RPMI8226 (cell line): ENCODE results near the gene NAT9.

Experiments used
- DNase-seq: peaks from one replicate; pipeline ENCODE4 v3.0.0-alpha.2; 2015

NAT9 gene, protein sequence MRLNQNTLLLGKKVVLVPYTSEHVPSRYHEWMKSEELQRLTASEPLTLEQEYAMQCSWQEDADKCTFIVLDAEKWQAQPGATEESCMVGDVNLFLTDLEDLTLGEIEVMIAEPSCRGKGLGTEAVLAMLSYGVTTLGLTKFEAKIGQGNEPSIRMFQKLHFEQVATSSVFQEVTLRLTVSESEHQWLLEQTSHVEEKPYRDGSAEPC

DNA sequence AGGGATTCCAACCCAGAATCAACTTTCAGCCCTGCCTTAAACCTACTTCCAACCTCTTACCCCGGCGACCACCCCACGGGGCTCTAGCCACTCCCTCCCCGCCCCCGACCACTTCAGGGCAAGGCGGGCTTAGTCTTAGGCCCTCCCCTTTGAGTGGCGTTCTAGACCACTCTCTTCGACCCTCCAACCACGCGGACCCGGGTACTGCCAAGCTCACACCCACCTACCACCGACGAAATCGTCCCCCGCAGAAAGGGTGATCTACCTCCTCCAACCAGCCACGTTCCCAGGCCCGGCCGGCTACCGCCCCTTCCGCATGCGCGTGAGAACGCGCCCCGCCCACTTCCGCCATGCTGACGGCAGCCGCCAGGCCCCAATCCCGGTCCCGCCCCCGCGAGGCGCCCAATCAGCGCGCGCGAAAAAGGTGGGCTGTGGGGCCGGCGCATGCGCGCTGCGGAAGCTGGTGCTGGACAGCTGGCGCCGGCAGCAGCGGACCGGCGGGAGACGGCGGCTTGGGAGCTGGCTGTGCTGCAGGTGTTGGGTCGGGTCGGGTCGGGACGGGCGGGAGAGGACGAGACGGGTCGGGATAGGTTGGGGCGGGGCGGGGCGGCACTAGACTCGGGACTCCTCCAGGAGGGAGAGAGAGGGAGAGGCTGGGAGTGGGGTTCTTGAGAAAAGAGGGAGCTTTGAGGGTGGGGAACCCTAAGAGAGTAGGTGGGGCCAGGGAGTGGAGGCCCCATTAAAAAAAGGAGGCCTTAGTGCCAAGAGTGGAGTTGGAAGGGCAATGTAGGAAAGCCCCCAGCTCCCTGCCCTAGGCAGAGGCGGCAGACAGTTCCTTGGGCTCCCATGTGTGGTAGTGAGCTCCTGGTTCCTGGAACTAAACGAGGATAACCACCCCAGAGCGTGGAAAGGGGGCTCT lies at the start of gene NAT9:
NAT9 (minus strand) TSS at position 302 of the 919 bp plus-strand sequence. CDS start 647 bp downstream, outside the sequence.
- peak; percentile 99 for DNase-seq

DNA sequence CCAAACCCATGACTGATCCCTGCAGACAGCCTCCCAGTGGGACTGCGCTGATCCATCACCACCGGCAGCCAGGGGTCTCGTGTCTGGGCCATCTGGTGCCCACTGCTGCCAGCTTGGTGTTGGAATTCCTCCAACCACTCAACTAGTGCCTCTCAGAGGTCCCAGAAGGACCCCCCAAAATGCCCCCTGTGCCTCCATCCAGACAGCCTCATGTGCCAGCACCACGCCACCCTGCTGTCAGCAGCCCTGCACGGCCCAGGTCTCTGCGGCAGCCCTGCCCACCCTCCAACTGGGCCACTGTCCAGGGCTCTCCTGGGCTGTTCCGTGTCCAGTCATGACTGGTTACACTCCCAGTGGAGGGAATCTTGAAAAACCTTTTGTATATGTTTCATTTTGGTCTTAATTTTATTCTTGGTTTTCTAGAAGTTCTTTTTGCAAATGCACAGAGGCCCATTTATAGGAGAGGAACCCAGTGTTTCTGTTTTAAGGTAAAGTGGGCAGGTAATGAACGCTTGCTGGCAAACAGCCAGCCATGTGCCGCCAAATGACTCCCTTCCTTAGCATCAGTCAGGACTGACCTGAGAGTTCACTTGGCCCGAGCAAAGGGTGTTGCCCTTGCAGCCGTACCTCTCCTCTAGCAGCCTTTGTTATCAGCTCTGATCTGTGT lies 48.9 kb upstream of the NAT9 start:
- no peak for DNase-seq

DNA sequence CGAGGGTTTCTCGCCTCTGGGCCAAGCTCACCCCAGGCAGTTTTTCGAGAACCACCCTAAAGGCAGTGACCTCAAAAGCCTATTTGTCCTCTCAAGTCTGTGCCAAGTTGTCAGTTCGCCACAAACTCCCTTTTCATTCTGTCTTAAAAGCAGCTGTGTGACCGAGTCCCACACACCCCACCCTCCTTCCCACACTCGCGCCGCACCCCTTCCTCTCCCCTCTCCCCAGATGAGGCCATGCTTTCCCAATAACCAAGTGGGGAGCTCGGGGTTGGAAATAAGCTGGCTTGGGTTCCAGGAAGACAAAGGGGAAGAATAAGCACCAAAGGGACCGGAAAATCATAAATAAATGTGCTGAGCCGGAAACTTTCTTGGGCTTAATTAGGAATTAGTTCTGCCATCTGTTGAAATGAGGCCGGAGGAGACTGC lies 46.8 kb upstream of the NAT9 start:
- DNase-seq = no peak

DNA sequence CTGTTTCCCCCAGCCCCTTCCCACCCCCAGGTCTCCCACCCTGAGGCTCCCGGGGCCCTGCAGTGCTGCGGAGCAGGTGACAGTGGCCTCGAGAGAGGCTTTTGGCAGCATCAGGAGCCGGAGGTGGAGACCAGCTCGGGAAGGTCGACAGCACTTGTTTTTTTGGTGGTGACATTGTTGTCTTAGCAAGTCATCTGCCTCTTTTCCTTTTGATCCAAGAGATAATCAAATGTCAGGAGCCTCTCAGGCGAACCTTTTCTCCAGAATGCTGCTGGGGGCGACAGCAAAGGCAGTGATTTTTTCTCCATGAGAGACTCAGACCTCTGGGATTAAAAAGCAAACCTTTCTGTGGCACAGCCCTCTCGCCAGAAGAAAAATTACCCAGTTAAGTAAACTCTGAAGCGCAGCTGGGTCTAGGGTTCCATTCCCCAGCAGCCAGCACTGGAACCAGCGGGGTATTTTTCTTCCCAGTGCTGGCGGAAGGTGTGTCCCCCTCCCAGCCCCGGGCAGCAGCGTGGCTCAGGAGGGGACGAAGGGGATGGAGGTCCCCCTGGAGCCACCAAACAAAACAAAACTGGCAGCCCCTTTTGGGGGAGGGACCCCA lies 46.3 kb upstream of the NAT9 start:
- DNase-seq = no peak

DNA sequence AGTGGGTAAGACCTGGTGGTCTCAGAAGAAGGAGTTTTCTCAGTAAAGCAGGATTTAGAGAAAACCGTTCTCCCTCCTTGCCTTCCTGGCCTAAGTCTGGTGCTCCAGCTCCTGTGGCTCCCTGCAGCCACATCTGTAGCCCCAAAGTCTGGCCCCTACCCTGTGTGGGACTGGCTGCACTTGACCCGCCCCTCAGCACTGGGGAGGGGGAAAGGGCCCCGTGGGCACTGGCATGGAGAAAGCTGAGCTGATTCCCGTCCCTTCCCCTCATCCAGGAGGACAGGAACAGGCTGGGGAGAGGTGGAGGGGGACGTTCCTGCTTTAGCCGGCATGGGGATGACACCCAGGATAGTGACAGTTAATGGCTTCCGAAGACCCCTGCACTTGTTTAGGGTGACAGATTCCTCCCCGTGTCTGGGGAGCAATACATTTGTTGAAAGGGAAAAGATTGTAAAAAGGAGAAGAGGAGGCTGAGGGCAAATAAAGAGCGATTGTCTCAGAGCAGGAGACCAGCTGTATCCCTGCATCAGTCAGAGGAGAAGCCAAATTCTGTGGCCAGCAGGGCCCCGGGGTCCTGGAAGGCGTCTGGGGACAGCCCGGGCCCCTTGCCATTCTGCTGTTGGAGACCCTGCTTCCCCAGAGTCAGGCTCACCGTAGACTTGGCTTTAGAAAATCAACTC lies 45.6 kb upstream of the NAT9 start:
- DNase-seq = no peak

DNA sequence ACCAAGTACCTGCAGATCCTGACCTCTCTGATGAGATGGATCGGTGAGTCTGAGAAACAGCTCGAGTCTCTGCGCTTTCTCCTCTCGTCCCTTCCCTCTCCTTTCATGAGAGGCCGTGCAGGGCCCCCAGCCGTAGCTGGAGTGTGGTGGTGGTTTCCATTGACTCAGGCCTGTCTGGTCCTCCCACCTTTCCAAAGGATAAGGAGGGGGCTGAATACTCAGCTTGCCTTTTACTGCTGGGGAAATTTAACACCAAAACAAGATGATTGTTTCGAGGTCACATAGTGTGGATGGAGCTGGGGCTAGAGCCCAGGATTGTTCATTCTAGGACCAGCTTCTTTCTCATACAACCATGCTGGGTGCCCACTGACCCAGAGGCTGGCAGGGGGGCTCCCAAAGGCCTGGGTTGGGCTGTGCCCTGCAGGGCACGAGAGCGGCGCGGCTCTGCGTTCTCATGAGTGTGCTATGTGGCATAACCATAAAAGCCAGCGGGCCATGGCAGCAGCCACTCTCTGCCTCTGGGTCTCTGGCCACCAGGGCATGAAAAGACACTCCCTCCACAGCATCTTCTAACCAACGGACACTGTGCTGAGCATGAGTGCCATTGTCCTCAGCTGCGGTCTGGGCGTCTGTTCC lies 43.8 kb upstream of the NAT9 start:
- no peak for DNase-seq

DNA sequence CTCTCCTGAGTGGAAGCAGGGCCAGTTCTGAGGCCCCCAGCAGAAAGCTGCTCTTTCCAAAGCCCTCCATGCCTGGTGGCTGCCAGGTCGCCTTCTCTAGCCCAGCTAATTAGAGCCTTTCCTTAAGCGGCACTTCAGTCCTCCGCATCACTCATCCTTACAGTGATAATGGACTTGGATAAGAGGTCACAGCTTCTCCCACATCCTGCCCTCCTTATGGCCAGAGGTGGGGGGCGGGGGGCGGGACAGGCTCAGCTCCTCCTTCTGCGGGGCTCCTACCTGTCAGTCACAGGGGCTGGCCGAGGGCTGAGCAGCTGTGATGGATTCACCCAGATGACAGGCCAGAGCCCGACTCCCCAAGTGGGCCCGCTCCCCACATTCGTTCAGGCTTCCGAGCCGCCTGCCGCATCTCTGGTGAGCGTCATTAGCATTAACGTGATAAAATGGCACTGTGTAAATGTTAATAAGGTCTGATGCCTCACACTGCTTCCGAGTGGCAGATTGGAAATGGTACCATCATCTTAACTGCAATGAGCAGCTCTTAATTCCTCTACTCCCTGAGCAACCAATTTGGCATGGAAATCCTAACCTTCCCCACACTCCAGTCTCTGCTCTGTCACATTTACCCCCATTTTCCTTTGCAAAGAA lies 42.3 kb upstream of the NAT9 start:
- DNase-seq = no peak

DNA sequence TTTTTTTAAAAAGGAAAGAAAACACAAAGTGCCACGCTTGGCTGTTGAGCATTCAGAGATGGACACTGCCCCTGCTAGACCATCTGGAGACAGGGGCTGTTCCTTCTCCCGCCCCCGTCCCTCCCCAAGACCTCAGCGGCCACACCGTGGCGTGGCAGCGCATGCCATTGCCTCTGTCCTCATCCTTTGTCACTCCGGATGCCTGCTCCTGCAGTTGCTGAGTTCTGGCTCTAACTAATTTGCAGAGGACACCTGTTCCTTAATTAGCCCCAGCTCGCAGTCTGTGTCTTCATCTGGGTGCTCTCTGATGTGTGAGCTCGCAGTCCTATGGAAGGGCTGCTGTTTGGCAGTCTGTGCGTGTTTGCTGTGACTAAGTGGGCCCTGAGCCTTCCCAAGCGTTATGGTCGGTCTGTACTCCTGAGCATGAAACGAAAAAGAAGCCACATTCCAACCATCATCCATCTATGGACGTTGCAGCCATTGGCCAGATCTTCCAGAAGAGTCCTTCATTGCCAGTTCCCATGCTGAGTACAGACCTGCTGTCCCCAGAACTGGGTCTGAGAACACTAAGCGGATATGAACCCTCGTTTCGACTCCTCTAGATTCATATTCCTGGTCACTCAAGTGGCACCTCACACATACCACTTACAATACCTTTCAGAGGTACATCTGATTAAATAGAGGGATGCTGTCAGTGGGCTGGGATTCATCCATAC lies 40.9 kb upstream of the NAT9 start:
- no peak for DNase-seq

DNA sequence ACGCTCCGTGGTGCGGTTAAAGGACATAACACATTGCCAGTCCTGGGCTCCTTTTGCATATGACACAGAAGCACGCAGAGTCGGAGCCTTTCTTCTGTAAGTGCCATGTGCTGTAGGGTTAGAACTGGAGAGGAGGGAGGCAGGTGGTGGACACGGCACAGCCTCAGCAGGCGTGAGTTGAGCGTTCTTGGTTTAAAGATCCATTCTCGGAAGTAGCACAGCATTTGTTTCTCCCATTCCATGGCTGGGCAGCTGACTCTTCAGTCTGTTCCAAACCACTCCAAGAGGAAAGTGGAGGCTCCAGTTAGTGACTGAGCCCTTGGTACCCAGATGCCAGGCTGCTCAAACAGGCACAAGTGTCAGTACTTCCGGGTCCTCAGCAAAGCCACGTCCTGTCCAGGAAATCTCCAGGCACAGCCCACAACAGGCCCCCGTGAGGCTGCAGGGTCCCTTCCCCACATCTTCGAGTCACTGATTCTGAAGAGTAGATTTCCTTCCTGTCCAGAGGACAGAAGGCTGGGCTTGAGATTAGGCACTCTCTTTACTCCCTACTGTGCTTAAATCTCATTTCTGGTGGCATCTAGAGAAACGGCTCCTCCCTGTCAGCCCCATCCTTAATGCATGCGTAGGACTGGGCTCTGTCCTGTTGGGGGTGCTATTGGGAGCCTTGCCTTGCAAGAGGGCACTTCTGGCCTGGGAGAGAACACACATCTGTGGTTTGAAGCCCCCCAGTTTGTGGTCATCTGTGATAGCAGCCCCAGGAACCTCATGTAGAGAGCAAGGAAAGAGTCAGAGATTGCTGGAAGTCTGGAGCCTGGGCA lies 39.6 kb upstream of the NAT9 start:
- DNase-seq = no peak

DNA sequence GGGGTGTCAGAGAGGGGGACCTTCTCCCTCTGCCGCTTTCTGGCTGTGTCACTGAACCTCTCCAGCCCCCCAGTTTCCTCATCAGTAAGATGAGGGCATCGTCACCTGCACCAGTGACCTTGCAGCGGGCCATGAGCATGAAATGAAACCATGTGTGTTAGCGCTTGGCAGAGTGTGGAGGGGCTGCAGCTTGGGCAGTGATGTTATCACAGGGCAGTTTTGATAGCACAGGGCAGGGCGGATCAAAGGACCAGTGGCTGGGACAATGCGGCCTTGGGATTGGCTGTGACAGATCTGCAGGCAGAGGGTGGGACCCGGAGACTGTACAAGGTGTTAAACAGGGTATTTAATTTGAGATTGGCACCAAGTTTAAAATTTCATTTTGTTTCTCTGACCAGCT lies 38.9 kb upstream of the NAT9 start:
- DNase-seq = no peak

DNA sequence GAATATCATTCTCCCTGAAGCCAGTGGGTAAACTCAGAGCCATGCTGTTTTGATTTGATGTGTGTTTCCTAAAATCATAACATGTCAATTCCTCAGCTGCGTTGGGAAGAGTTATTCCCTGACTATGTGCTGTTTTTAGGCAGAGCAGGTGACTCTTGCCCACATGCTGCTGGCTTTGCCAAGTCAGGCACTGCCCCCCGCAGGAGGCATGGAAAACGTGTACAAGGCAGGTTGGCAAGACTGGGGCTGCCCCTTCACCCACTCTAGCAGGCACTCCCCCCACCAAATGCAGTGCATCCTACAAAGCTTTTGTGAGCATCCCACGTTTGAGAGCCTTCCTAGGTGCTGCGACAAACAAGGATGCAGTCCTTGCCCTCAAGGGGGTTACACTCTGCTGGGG lies 38.3 kb upstream of the NAT9 start:
- DNase-seq = no peak

DNA sequence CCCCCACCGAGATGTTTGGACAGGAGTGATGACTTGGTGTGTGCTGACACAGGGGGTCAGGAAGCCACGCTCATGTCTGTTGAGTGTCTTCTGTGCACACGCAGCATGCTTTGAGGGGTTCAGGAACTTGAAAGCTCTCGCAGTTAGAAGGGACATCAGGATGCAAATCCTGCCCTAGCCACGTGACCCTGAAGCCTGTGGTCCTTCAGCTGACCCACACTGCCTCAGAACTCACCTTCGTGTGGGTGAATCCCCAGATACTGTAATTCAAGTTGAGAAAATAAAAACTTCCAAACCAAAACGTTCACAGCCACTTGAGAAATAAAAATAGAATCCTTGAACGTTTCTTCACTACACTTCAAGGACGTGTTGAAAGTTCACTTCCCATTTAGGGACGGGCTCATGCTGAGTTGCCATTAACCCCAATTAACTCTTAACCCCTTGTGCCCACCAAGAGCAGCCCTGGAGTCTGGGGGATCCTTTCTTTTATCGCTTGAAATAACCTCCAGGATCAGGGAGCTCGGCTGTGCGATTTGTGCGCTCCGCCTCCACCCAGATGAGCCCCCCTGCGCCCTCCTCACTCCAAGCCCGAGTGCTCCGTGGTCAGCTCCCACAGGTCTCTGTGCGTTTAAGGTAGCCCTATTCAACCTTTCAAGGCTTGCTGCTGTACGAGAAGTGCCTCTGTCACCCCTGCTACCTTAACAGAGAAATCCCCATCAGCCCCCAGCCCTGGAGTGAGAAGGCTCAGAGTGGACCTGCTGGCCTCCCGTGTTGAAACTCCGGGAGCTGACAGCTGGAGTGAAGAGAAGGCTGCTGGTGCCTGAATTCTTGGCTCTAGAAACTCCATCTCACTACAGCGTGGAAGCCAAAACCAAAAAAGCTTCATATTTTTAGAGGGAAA lies 36.2 kb upstream of the NAT9 start:
- DNase-seq = no peak

DNA sequence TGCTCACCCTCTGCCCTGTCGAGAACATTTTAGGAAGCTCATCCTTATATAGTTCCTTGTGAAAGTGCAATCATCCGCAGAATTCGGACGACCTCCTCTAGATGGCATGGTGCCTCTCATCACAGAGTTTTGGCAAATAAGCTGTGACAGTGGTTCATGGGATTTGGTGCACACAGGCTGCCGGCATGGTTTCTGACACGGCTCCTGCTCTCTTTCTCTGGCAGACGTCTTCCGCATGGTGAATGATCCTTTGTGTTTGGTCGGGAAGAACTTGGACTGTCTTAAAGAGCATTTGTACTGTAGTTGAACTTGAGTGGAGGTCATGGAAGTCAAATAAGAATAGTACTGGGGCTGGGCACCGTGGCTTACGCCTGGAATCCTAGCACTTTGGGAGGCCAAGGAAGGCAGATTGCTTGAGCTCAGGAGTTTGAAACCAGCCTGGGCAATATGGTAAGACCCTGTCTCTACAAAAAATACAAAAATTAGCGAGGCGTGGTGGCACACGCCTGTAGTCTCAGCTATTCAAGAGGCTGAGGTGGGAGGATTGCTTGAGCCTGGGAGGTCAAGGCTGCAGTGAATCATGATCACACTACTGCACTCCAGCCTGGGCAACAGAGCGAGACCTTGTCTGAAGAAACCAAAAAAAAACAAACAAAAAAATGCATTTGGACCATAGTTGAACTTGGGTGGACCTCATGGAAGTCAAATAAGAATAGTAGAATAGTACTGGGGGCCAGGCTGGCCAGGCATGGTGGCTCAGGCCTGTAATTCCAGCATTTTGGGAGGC lies 34.7 kb upstream of the NAT9 start:
- no peak for DNase-seq

DNA sequence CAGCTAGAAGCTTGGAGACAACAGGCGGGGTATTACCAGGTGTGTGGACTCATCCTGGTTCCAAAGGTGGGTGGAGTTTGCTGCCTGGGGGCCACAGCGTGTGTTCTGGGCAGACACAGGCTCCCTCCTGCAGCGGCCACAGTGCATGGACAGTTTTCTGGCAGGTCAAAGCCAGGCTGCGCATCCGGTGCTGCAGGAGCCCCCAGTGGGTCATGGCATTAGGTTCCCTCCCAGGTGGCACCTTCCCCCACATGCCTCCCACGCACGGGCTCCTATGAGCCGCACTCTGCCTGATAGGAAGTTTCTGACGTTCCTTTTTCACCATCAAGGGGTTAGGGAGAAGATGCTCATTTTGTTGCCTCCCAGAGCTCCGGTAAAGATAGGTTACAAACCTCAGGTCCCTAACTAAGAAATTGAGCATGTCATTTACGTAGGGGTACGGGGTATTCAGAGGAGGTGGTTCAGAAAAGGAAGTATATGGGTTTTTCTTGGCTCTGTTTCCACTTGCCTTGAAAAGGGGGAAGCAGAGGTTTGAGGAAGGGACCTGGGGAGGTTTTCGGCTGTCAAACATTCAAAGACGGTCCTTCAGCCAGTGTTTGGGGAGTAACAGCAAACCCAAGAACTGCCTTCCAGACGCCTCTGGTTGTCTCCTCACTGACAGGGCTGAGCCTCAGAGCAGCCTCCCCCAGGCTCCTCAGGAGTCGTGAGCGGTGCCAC lies 32.7 kb upstream of the NAT9 start:
- no peak for DNase-seq

DNA sequence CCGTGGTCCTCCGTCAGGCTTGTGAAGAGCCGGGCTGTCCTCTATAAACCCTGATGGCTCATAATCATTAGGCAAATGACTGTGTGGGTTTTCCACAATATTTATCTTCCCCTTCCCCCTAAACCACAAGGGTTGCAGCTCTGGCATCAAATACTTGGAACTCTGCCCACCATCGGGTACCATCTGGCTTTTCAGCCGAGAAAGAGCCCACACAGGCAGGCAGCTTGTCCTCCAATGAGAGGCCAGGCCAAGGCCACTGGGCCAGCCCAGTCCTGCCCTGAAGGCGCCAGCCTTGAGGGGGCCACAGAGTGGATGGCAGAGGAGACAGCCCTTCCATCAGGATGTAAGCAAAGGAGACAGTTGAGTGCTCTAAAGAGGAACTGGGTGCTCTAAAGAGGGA lies 31.8 kb upstream of the NAT9 start:
- DNase-seq = peak; percentile 30

DNA sequence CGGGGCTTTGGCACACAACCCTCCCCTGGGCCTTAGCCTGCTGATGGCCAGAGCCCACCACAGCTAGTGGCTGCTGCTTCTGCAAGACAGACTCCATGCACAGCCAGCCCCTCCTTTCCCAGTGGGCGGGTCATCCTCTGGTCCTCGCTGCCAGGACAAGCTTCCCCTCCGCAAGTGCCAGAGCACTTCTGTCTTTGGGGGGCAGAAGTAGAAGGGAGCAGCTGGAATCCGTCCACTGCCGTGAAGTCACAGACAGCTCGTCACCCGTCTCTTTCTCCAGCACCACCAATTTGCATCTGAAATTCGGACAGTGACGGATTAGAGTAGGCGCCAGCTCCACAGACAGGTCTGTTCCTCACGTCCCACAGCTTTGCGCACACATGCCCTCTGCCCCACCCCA lies 31.3 kb upstream of the NAT9 start:
- no peak for DNase-seq

DNA sequence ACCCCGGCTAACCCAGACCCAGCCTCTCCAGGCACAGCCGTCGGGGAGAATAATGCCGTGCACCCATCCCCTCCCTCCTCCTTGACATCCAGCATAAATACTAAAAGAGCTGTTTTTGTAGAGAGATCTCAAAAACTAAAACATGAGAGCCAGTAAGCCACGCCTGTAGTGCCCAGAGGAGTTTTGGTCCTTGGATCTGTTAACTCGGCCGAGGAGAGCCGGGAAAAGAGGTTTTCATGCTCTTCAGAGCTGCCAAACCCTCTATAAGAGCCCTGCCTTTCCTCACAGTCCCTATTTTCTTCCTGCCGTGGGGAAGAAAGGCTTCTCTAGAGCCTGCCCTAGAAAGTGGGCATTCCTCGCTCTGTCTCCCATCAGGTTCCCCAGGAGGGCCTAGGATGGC lies 30.2 kb upstream of the NAT9 start:
- no peak for DNase-seq

DNA sequence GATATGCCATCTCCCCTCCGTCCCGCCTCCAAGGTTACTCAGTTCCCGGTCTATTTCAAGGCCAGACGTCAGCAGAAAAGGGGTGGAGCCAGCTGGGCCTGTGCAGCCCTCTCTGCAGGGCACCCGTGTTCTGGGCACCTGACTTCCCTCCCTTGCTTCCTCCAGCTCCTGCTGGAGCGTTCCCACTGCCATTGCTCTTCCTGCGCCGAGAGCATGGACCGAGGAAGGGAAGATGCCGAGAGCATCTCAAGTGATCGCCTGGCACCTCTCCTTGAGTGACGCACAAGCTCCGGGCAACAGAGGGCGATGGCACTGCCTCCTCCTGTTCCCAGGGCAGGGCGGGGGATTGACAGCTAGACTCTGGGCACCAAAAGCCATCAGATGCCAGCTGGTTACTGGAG lies 29.4 kb upstream of the NAT9 start:
- no peak for DNase-seq
